DND-41 (cell line): Measurements from ENCODE around the gene CD300LD.

Experiments used
- EZH2 ChIP-seq: IDR thresholded peaks from 3 replicates; pipeline ENCODE4 v1.6.1; 2012; ENCODE audit warnings: borderline replicate concordance, low read depth, mild to moderate bottlenecking, moderate library complexity, low read length, inconsistent platforms; ENCODE audit not compliant: severe bottlenecking
- TF ChIP-seq, protein P1 (sequence below): IDR thresholded peaks from 2 replicates; pipeline ENCODE4 v1.5.1; 2012; ENCODE audit warnings: borderline replicate concordance, low read length, moderate library complexity, mild to moderate bottlenecking; ENCODE audit not compliant: poor library complexity, severe bottlenecking; ENCODE audit errors: extremely low read depth

DNA sequence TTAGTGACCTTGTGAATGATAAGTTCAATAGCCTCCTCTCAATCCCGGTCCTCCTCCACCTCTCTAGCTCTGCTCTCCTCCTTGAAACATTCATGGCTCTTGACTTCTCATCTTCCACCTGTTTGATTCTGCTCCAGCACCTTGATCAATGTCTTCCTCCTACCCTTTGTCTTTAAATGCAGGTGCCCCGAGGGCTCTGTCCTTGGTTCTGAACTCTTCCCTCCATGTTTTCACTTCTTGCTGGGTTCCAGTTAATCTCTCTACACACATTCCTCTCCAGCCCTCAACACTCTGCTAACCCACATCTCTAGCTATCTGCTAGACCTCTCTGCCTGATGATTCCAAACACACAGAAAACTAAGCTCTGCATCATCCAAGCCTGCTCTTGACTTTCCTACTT is 18.0 kb upstream of the CD300LD start:
- TF ChIP-seq, protein P1, sequence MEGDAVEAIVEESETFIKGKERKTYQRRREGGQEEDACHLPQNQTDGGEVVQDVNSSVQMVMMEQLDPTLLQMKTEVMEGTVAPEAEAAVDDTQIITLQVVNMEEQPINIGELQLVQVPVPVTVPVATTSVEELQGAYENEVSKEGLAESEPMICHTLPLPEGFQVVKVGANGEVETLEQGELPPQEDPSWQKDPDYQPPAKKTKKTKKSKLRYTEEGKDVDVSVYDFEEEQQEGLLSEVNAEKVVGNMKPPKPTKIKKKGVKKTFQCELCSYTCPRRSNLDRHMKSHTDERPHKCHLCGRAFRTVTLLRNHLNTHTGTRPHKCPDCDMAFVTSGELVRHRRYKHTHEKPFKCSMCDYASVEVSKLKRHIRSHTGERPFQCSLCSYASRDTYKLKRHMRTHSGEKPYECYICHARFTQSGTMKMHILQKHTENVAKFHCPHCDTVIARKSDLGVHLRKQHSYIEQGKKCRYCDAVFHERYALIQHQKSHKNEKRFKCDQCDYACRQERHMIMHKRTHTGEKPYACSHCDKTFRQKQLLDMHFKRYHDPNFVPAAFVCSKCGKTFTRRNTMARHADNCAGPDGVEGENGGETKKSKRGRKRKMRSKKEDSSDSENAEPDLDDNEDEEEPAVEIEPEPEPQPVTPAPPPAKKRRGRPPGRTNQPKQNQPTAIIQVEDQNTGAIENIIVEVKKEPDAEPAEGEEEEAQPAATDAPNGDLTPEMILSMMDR = no peak
- no peak for TF ChIP-seq EZH2
